ENCODE measurements around the gene PRR11.
"Not testable (repeated sequence)": the region's sequence is repeated elsewhere in the genome, so short reads cannot be mapped to it uniquely, and the experiment has no call there.

The PRR11 gene

GRCh38 chr17:59175076-59175475 lies 19.5 kb downstream of the PRR11 start:
- DNase-seq (ENCODE audit: low spot score): no peak
- H3K27ac ChIP-seq: no peak overlapping the region
- no peak for TF ChIP-seq CTCF (conservative IDR thresholded peaks at IDR 0.05; ENCODE audit: low read depth)
- ChIA-PET CTCF (no interaction called here), POLR2A (ENCODE audit: low non-redundant PET) (no interaction called here)

GRCh38 chr17:59178266-59178985 lies 22.9 kb downstream of the PRR11 start:
- no peak for DNase-seq (ENCODE audit: low spot score)
- POLR2A ChIA-PET (ENCODE audit: low non-redundant PET): interaction anchor here (0.7 kb wide), 1 partner anchor 504 kb away, joined by 4 read pairs; no protein-coding TSS in a partner anchor
- CTCF ChIA-PET: interaction anchor here (1.3 kb wide), 1 partner anchor 20 kb away, joined by 3 read pairs; no protein-coding TSS in a partner anchor
- no peak for TF ChIP-seq CTCF (conservative IDR thresholded peaks at IDR 0.05; ENCODE audit: low read depth)
- peak overlapping the region; percentile 15 for H3K27ac ChIP-seq

- DNase-seq (ENCODE audit: low spot score); POLR2A ChIA-PET (ENCODE audit: low non-redundant PET): not testable (repeated sequence)
- peak overlapping the region; percentile 15; the same call in 1 of the 2 replicates for H3K27ac ChIP-seq
- CTCF ChIA-PET: interaction anchor here (1.3 kb wide), 1 partner anchor 21 kb away, joined by 3 read pairs; no protein-coding TSS in a partner anchor
These were observed 24.1 kb downstream of the PRR11 start for GRCh38 chr17:59179601-59180000.

GRCh38 chr17:59180626-59181025 lies 25.1 kb downstream of the PRR11 start:
- TF ChIP-seq CTCF (conservative IDR thresholded peaks at IDR 0.05; ENCODE audit: low read depth): no peak
- ChIA-PET CTCF (no interaction called here), POLR2A (ENCODE audit: low non-redundant PET) (no interaction called here)
- DNase-seq (ENCODE audit: low spot score): no peak
- H3K27ac ChIP-seq: no peak overlapping the region

GRCh38 chr17:59181481-59181880 lies 25.9 kb downstream of the PRR11 start:
- no peak for TF ChIP-seq CTCF (conservative IDR thresholded peaks at IDR 0.05; ENCODE audit: low read depth)
- no peak overlapping the region for H3K27ac ChIP-seq
- ChIA-PET CTCF (no interaction called here), POLR2A (ENCODE audit: low non-redundant PET) (no interaction called here)
- DNase-seq (ENCODE audit: low spot score): no peak

- CTCF ChIA-PET: no interaction called here
- no peak for TF ChIP-seq CTCF (conservative IDR thresholded peaks at IDR 0.05; ENCODE audit: low read depth)
- H3K27ac ChIP-seq: no peak overlapping the region
- DNase-seq (ENCODE audit: low spot score): no peak
- POLR2A ChIA-PET (ENCODE audit: low non-redundant PET): no interaction called here
These were observed 30.5 kb downstream of the PRR11 start for GRCh38 chr17:59185997-59186396.

GRCh38 chr17:59186850-59187249 lies 31.3 kb downstream of the PRR11 start:
- no peak for DNase-seq (ENCODE audit: low spot score)
- TF ChIP-seq CTCF (conservative IDR thresholded peaks at IDR 0.05; ENCODE audit: low read depth): no peak
- POLR2A ChIA-PET (ENCODE audit: low non-redundant PET): no interaction called here
- no peak overlapping the region for H3K27ac ChIP-seq
- CTCF ChIA-PET: interaction anchor here (0.6 kb wide), 1 partner anchor 233 kb away, joined by 5 read pairs; no protein-coding TSS in a partner anchor
